ENCODE results near the gene APOC3. TPM values are rescaled to one million over a fixed set of nuclear protein-coding genes. Genes with fewer than 3 reads are reported as not detected.
"Not testable (repeated sequence)": the region's sequence is repeated elsewhere in the genome, so short reads cannot be mapped to it uniquely, and the experiment has no call there.

APOC3 gene
- polyA plus RNA-seq, 1 donor, result 9.2 TPM

DNA sequence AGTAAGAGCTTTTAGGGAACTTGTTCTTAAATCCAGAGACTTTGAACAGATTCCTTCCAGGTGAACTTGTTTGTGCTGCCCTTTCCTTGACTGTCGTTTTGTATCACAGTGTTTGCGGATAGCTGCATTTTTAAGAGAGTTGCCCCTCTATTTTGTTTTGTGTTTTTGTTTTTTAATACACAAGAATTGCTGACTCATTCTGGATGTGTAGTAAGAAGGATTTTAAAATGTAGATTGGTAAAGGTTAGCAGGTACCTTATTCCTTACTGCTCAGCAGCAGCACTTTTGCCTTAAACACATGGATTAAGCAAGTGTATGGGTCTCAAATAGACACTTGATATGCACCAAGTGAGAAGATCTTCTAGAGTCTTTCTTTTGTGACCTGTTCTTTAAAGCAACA, 29.1 kb upstream of the APOC3 start:
- no peak for DNase-seq

DNA sequence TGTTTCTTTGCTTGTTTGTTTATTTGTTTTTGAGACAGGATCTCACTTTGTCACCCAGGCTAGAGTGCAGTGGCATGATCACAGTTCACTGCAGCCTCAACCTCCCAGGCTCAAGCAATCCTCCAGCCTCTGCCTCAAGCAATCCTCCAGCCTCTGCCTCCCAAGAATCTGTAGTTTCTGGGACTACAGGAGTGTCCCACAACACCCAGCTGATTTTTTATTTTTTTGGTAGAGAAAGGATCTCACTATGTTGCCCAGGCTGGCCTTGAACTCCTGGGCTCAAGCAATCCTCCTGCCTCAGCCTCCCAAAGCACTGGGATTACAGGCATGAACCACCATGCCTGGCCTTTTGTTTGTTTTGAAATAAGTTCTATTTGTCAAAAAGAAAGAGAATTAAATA, 28.0 kb upstream of the APOC3 start:
- DNase-seq, result not testable (repeated sequence)

- no peak for DNase-seq
These were observed 25.7 kb upstream of the APOC3 start for GRCh38 chr11:116804001-116804400.

DNA sequence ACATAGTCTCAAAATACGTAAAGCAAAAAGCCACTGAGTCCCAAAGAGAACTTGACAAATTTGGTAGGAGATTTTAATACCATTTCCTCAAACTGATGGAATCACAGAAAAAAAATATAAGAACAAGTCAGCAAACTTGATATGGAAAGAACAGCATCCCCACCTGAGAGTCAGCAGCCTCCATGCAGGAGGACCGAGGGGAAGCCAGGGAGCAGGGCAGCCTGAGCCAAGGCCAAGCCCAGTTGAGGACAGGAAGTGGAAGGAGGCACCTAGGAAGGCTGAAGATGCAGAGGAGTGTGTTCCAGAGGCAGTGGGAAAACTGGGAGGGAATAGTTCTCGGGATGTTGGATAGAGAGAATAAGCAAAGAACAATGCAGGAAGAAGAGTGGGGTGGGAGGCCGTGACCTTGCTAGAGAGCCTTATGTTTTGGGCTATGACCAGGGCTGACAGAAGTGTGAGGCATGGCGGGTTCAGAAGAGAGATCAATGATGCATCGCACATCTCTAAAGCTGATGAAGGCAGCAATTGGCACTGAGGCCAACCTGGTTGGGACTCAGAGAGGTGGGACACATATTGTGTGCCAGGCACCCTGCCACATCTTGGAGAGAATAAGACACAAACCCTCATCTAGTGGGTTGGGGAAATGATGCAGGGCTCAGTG, 22.0 kb upstream of the APOC3 start:
- no peak for DNase-seq

DNA sequence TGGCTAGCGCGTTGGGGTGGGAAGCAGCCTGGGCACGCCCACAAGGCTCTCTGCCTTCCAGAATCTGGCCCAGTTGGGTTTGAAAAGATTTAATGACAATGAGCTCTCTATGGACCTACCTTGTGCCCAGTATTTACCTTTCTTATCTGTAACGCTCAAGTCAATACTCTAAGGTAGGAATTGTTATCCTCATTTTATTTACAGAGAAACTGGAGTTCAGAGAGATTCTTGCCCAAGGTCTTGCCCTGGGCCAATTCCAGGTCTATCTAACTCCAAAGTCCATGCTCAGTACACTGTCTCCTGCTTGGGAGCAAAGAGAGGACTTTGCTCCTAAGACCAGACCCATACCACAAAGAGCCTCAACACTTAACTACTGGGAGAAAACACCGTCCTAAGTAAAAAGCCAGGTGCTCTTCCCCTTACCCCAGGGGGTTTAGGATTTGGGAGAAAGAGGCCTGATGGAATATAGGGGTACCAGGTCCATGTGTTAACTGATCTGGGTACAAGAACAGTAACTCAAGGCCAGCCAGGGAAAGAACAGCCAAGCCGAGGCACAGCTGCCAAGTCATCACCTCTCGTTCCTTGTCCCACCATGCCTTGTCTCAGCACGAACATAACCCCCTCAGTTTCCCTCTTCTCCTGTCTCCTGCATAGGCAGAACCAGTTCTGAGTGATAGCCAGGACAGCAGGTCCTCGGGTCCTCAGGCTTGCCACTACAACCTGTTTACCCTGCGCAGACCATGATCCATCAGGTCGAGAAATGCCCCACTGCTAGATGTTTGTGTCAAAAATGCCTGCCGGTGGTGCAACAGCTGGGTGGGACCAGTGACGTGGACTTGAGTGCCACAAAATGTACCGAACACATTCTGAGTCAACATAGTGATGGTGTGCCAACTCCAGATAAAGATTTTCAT, 21.2 kb upstream of the APOC3 start:
- no peak for DNase-seq

DNA sequence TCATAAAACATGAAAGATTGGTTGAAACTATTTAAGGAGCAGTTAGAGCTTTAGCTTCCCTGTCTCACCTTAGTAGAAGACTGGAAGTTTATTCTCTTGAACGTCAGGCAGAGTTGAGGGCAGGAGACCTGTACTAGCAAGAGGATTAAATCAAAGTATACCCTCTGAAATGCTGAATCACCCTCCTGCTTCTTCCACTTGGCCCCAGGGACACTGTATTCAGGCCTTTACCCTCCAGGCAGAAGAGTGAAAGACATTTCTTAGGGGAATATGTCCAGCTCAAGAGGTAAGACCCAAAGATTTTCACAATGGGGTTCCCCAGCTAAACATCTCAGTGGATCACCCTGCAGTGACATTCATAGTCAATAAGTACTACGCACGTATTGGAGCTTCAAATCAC, 18.5 kb upstream of the APOC3 start:
- no peak for DNase-seq

- no peak for DNase-seq
These were observed 17.6 kb upstream of the APOC3 start for GRCh38 chr11:116812109-116812508.

DNA sequence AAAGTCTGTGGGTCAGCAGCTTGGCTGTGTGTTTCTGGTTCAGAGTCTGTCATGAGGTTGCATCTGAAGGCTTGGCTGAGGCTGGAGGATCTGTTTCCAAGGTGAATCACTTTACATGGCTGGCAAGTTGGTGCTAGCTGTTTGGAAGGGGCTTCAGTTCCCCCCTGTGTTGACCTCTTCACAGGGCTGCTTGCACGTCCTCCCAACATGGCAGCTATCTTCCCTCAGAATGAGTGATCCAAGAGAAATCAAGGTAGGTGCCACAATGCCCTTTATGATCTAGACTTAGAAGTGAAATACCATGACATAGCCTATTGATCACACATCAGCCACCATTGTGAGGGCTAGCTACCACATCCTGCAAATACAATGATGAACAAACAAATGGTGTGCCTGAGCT, 16.5 kb upstream of the APOC3 start:
- no peak for DNase-seq

GRCh38 chr11:116813781-116814471, 15.8 kb upstream of the APOC3 start:
- DNase-seq, result no peak

DNA sequence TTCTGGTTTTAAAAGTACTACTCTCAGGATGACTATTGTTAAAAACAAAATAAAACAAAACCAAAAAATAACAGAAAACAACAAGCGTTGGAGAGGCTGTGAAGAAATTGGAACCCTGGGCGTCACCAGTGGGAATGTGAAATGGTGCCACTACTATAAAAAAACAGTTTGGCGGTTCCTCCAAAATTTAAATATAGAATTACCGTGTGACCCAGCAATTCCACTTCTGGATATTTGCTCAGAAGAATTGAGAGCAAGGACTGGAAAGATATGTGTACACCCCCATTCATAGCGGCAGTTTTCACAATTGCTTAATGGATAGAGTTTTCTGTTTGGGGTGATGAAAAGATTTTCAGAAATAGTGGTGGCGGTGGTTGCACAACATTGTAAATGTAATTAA, 15.2 kb upstream of the APOC3 start:
- no peak for DNase-seq

DNA sequence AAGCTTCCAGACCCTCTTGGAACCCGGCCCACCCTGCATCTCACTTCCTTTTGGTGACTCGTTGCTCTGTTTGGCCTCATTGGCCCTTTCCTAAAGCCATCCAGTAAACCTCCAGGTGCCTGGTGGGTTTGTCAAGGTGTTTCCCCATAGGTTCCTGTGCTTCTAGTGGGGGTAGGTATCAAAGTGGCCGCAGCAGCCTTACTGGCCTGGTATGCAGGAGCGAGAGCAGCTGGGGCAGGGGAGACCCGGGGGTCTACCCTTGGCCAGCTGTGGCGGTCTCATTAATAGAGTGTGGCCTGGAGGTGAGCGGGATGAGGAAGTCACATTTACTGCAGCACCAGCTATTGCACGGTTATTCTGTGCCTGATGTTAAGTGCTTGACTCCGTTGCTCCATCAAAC, 10.7 kb upstream of the APOC3 start:
- DNase-seq, result no peak

DNA sequence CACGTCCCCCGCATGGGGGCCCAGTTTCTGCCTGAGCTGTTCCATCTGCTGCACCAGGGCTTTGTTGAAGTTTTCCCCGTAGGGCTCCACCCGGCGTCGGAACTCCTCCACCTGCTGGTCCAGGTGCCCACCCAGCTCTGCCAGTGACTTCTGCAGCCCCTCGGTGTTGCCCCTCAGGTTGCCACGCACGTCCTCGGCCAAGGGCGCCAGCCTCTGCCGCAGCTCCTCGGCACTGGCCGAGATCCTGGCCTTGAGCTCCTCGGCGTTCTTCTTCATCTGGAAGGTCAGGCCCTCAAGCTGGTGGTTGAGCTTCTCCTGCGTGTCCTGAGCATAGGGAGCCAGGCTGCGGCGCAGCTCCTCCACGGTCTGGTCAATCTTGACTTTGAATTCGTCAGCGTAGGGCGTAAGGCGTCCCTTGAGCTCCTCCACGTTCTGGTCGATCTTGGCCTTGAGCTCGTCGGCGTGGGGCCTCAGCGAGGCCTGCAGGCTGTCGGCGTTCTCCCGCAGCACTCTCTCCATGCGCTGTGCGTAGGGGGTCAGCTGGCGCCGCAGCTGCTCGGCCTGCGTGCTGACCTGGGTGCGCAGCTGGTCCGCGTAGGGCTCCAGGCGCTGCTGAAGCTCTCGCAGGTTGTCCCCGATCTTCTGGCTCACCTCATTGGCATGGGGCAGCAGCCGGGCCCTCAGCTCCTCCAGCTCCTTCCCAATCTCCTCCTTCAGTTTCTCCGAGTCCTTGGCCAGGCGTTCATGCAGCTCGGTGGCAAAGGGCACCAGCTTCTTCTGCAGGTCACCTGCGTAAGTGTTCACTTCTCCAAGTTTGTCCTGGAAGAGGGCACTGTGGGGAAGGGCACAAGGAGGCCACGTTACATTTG, 8.4 kb upstream of the APOC3 start:
- DNase-seq, result no peak

- DNase-seq, result no peak
These were observed 7.1 kb upstream of the APOC3 start for GRCh38 chr11:116822575-116822974.

GRCh38 chr11:116823031-116823843, 6.5 kb upstream of the APOC3 start, which contains the start of gene APOA4:
Gene APOA4, minus strand, starts transcription at chr11:116823304. Its CDS starts 113 bp downstream, at chr11:116823191.
- no peak for DNase-seq

GRCh38 chr11:116825434-116825833, 4.3 kb upstream of the APOC3 start:
- DNase-seq, result no peak

DNA sequence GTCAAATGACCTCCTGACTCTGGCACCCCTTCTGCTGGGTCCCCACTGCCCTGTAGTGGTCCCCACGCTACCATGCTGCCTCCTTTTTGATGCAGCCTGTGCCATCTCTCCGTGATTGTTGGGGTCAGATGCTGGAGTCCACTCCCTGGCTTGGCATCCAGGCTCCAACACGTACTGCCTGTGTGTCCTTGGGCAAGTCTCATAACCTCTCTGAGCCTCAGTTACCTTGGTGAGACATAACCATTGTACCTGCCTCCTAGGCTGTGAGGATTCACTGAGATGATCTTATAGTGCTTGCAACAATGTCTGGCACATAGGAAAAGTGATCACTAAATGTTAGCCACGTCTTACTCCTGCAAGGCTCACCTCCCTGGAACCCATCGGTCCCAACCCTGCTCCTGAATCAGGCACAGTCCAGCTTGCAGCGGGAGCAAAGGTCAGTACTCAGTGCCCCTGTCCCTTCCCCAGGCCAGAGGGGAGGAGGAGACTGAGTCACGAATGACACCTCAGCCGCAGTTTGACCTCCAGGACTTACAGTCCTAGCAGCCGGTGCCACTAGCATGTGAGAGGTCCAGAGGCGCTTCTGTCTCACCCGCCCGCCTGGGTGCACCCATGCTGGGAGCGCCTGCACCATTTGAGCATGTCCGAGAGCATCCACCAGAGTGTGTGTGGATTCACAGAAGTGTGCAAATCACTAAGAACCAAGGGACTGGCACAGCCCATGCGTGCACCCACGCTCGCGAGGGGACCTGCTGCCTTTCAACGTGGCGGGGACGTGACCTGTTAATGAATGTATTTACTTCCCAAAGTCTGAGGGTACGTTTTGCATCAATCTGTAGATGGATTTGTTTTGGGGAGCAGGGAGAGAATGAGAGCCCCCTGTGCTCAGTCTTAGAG, 3.6 kb upstream of the APOC3 start:
- no peak for DNase-seq

GRCh38 chr11:116826751-116827431, 2.8 kb upstream of the APOC3 start:
- DNase-seq, result no peak

- DNase-seq, result no peak
These were observed 2.2 kb upstream of the APOC3 start for GRCh38 chr11:116827461-116827860.
